ENCODE data around the gene TMEM38B.

DNA sequence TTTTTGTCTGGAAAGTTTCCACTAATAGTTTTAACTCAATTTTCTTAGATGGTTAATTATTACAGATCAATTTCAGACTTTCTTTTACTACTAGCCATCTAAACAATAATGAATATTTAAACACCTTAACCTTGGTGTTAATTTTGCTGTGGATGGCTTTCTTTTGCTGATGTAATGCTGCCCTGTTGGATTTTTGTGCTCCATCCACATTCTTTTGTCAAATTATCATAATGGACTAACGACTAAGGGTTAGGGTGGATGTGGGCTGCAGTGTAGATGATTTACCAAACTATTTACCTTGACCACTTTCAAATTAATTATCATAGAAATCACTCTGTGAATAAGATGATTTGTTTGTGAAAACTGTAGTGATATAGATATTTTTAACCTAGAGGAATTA is 15.6 kb upstream of the TMEM38B start:
- no peak for TF ChIP-seq MAX (IDR thresholded peaks at IDR 0.05; ENCODE audit: insufficient read depth, insufficient read length)
- no peak for TF ChIP-seq POLR2A (IDR thresholded peaks at IDR 0.05; ENCODE audit: low read depth, low read length)
- no peak for TF ChIP-seq CTCF (IDR thresholded peaks at IDR 0.05; ENCODE audit: extremely low read depth in 1 of 2, insufficient read depth in 1 of 2, low read depth in 1 of 2, low read length in 2 of 2)
- no peak for TF ChIP-seq EZH2 (IDR thresholded peaks at IDR 0.05; ENCODE audit: borderline replicate concordance, low read depth, low read length, severe bottlenecking)
